ENCODE results near the gene TOP3A.

GRCh38 chr17:18314731-18315561, at the start of gene TOP3A, which contains the start of gene SMCR8:
- TF ChIP-seq CTCF (IDR thresholded peaks at IDR 0.05; ENCODE audit: low read depth, low read length) (no peak), POLR2A (IDR thresholded peaks at IDR 0.05; ENCODE audit: extremely low read depth, insufficient read length) (peak; percentile 62), MAX (IDR thresholded peaks at IDR 0.05; ENCODE audit: low read depth, low read length) (peak; percentile 90), MYC (IDR thresholded peaks at IDR 0.05; ENCODE audit: low read depth, low read length) (peak; percentile 84)

Data from NB4 (cell line).